ENCODE results near the gene GRIP2.

The GRIP2 gene

DNA sequence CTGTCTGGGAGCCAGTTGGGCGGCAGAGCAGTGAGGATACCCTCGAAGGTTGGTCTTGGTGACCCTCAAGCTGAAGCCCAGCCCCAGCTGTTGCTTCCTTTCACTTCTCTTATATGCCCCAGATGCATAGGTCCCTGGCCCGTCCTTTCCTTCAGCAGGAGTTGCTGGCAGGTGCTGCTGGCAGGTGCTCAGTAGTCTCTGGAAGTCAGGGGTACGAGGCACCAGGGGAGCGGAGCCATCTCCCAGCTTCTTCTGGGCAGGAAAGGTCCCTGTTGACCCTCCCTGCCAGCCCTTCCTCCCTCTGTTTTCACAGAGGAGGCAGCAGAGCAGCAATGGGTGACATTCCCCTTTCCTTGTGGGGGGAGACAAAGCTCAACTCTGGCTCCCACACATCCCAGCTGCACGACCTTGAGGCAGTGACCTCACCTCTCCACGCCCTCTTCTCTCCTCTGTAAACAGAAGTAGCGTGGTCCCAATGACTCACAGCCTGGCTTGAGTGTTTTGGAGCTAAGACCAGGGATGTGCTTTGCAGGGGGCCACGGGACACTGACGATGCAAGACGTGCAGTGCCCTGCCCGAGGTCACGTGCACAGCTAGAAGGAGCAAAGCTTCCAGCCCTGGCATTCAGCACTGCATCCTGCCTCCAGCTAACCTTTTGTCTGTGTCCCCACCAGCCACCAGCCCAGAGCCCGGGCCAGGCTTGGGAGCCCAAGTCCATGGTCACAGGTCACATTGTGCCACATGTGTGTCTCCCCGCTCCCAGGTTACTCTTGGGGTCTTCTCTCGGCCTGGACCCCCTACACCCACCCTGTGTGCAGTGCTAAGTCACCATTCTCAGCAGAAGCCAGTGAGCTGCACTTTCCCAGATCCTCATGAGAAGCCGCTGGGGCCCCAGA, 88.0 kb downstream of the GRIP2 start:
- H3K4me3 ChIP-seq (ENCODE audit: low read depth, low read length): no peak overlapping the region
- DNase-seq (ENCODE audit: low read depth): no peak
- no peak for TF ChIP-seq MAX (IDR thresholded peaks at IDR 0.05; ENCODE audit: low read depth, low read length)
- no peak for TF ChIP-seq CTCF (IDR thresholded peaks at IDR 0.05; ENCODE audit: low read depth, low read length)
- TF ChIP-seq POLR2A (IDR thresholded peaks at IDR 0.05; ENCODE audit: extremely low read depth, insufficient read length): no peak
- TF ChIP-seq MYC (IDR thresholded peaks at IDR 0.05; ENCODE audit: low read depth, low read length): no peak

DNA sequence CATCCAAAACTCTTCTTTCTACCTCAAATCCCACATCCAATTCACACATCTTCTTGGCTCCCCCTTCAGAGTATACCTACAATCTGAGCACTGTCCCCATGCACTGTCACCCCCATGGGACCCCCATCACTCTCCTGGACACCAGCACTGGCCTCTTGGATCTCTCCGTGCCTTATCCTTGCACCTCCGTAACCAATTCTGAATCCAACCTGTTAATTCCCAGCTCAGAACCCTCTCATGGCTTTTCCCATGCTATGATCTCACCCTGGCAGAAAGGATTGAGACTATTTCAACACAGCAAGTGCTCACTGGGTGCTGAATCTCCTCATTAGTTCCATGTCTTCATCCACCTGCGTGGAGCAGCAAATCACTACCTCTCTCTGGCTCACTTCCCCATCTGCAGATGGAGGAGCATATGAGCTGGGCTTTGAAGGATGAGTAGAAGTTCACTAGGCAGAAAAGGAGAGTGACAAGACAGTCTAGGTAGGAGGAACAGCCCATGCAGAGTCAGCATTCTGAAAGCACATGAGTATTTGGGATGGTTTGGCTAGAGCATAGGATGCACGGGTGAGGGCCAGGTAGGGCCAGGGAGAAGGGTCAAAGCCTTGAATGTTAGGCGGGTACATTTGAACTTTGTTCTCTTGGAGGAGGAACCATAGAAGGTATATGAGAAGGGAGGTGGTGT, 89.1 kb downstream of the GRIP2 start:
- DNase-seq (ENCODE audit: low read depth): no peak
- H3K4me3 ChIP-seq (ENCODE audit: low read depth, low read length): no peak overlapping the region
- TF ChIP-seq MAX (IDR thresholded peaks at IDR 0.05; ENCODE audit: low read depth, low read length) (no peak), CTCF (IDR thresholded peaks at IDR 0.05; ENCODE audit: low read depth, low read length) (no peak), MYC (IDR thresholded peaks at IDR 0.05; ENCODE audit: low read depth, low read length) (no peak), POLR2A (IDR thresholded peaks at IDR 0.05; ENCODE audit: extremely low read depth, insufficient read length) (no peak)

DNA sequence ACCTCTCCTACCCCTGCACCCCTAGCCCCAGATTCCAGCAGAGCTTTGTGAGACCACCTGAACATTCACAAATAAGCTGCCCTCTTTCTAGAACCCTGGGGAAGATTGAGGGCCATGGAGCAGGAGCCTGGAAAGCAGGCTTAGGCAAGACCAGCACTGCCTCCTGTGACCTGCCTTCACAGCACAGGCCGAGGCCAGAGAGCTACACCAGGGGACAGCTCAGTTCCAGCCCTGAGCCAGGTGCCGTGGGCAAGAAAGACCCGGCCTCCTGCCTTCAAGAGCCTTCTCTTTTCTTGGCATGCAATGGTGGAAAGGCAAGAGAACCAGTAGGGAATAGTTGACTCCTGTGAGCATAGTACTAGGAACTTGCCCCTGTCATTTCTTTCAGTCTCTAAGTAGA, 89.6 kb downstream of the GRIP2 start:
- DNase-seq (ENCODE audit: low read depth): no peak
- TF ChIP-seq CTCF (IDR thresholded peaks at IDR 0.05; ENCODE audit: low read depth, low read length) (no peak), MYC (IDR thresholded peaks at IDR 0.05; ENCODE audit: low read depth, low read length) (no peak), MAX (IDR thresholded peaks at IDR 0.05; ENCODE audit: low read depth, low read length) (no peak), POLR2A (IDR thresholded peaks at IDR 0.05; ENCODE audit: extremely low read depth, insufficient read length) (no peak)
- no peak overlapping the region for H3K4me3 ChIP-seq (ENCODE audit: low read depth, low read length)

- TF ChIP-seq MYC (IDR thresholded peaks at IDR 0.05; ENCODE audit: low read depth, low read length) (no peak), MAX (IDR thresholded peaks at IDR 0.05; ENCODE audit: low read depth, low read length) (no peak), CTCF (IDR thresholded peaks at IDR 0.05; ENCODE audit: low read depth, low read length) (no peak), POLR2A (IDR thresholded peaks at IDR 0.05; ENCODE audit: extremely low read depth, insufficient read length) (no peak)
- H3K4me3 ChIP-seq (ENCODE audit: low read depth, low read length): no peak overlapping the region
- DNase-seq (ENCODE audit: low read depth): peak; percentile 42
These were observed 91.1 kb downstream of the GRIP2 start for GRCh38 chr3:14448756-14449727.

- no peak for DNase-seq (ENCODE audit: low read depth)
- TF ChIP-seq POLR2A (IDR thresholded peaks at IDR 0.05; ENCODE audit: extremely low read depth, insufficient read length) (no peak), MAX (IDR thresholded peaks at IDR 0.05; ENCODE audit: low read depth, low read length) (no peak), MYC (IDR thresholded peaks at IDR 0.05; ENCODE audit: low read depth, low read length) (no peak), CTCF (IDR thresholded peaks at IDR 0.05; ENCODE audit: low read depth, low read length) (no peak)
- no peak overlapping the region for H3K4me3 ChIP-seq (ENCODE audit: low read depth, low read length)
These were observed 92.1 kb downstream of the GRIP2 start for GRCh38 chr3:14448063-14448462.
